A172 (cell line): Measurements from ENCODE around the gene ALKBH1. TPM values are rescaled to one million over a fixed set of nuclear protein-coding genes. Genes with fewer than 3 reads are reported as not detected.
"Not testable (repeated sequence)": the region's sequence is repeated elsewhere in the genome, so short reads cannot be mapped to it uniquely, and the experiment has no call there.

Experiments
- DNase-seq: peaks from one replicate; pipeline ENCODE4 v3.0.0-alpha.2; 2015; ENCODE audit warnings: low spot score
- total RNA-seq: library from RNA; depleted of rRNA; stranded (reverse); fragments of >200 nt; shearing (Covaris generic); gene quantifications from 2 replicates; pipeline ENCODE4 v1.2.3, GENCODE V29; 2014

ALKBH1 gene
- total RNA-seq, 1 experiment from 2014 or later, result 7.0 TPM

DNA sequence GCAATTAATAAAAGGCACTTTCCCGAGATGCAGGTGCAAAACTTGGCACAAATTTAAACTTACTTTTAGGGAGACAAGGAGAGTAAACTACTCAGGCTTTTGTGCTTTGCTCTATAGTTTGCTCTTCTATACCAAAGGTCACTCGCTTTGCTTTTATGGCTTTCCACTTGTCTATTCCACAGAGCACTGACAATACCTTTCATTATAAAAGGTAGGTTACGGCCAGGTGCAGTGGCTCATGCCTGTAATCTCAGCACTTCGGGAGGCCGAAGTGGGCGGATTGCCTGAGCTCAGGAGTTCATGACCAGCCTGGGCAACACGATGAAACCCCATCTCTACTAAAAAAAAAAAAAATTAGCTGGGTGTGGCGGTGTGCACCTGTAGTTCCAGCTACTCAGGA is 32.9 kb downstream of the ALKBH1 start:
- DNase-seq, result no peak

DNA sequence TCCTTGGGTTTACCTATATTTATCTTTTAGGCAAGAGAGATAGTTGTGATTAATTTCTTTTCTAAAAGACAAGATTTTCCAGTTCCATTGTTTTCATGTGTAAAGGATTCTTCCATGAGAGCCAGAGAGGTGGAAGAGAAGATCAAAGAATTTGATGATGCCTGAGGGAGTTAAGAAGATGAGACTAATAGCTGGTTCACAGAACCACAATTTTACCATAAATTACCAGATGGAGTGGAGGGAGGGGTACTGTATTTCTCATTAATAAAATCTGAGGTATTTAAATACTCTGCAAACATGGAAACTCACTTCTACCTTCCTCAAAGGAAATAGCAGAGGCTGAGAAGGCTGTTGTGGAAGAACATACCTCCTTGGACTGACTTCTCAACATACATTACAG is 34.6 kb downstream of the ALKBH1 start:
- no peak for DNase-seq

DNA sequence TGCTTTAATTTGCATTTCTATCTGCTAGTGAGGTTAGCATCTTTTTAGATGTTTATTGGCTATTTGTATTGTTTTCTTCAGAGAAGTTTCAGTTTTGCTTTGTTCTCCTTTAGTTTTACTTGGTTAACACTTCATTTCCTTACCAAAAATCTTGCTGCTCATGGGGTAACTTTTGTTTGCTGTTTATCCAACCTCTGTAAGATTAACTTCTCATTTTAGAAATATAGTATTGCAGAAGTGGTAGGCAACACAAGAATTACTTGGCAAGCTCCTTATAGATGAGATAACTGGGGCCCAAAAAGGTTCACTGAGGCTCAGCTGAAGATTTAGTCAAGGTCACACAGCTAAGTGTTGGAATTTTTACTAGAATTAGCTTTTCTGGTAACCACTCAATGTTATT is 40.5 kb downstream of the ALKBH1 start:
- DNase-seq, result no peak

DNA sequence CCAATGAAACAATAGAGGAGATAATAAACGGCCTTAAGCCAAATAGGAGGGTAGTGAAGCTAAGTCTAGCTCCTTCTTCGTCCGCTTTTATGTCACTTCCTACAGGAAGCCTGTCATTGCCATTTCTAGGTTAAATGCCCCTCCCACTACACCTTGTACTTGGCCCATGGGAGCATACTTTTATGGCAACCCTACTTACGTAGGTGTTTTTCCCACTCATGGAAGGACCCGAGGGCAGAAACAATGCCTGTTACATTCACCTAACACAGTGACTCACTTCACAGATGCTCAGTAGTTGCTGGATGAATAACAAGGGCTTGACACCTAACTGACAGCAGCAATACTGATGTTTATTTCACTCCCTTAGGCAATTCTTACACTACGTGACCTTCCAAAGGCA is 44.5 kb downstream of the ALKBH1 start:
- peak; percentile 30 for DNase-seq

DNA sequence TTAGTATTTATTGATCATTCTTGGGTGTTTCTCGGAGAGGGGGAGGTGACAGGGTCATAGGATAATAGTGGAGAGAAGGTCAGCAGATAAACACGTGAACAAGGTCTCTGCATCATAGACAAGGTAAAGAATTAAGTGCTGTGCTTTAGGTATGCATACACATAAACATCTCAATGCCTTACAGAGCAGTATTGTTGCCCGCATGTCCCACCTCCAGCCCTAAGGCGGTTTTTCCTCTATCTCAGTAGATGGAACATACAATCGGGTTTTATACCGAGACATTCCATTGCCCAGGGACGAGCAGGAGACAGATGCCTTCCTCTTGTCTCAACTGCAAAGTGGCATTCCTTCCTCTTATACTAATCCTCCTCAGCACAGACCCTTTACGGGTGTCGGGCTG is 46.3 kb downstream of the ALKBH1 start:
- not testable (repeated sequence) for DNase-seq

DNA sequence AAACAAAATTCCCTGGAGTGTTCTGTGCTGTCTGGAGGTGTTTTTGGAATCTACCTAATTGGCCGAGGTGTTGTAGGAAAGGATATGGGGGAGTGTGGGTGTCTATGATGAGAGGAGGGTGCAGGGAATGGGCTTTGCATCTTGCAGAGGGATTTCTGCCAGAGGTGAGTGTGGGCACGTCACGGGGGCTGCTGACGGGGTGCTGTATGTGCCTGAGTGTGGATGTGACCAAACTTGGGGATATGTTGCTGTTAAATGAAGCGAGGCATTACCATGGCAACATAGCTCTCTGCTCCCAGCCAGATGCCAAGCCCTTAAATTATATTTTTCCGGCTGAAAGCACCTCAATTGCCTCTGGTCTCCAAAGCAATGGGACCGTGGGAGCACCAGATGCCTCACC is 47.1 kb downstream of the ALKBH1 start:
- no peak for DNase-seq

DNA sequence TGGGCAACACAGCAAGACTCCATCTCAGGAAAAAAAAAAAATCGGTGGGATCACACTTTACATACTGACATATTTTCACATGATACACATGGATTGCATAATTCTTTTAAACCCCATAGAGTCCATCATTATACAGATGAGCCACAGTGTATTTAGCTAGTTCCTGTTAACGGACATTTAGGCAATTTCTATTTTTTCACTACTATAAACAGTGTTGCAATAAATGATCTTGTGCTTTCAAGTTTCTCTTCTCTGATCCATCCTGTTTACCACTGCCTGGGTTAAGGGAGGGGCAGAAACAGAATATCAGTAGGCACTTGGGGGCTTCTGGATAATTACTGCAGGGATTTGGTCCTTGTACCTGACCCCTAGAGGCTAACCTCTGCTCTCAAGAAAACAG is 48.0 kb downstream of the ALKBH1 start:
- no peak for DNase-seq

DNA sequence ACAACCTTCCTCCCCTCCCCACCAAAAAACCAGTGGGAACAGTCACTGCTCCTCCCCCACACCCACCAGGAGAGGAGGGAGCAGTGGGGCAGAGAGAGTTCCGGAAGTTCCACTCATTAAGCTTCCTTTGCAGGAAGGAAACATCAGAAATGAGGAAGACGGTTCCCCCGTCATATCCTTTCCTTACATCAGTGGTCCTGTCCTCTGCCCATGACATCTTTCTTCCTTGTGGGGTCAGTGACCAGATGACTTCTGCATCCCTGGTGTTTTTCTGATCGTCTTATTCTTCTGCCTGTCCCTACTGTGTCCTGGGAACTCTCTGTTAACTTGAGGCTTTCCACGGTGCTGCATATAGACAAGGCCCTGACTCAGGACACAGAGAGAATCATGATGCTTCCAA is 50.5 kb downstream of the ALKBH1 start:
- DNase-seq, result no peak

DNA sequence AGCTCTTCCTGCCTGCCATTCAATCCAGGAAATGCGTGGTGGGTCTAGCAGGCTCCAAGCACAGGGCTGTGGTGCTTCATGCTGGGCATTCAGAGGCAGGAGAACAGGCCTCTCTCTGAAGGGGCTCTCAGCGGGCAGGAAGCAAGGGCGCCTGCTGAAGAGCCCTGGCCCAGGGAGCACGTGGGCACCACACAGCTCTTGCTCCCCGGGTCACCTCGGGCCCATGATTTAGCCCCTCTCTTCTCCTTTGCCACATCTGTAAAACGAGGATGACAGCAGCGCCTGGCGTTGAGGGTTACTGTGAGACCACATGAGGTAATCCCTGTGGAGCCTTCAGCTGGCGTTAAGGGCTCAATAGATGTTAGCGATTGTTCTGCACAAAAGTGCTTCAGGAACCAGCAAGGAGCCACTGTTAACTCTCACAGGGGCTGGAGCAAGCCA is 53.8 kb downstream of the ALKBH1 start:
- DNase-seq, result no peak

DNA sequence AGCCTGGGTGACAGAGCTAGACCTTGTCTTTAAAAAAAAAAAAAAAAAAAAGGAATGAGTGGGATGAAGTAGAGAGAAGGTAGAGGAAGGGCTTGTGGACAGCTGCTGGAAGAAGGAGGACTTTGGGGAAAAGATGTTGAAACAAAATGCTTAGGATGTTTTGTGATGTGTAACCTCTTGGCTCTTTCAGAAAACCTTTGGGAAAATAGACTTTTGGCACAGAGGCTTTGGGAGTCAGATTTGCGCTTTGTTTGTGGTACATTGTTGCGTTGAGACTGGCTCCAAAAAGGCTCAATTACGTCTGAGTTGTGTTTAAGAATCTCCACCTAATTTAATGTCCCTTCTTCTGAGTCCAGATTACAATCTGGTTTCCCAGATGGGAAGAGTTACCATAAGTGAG is 58.5 kb downstream of the ALKBH1 start:
- no peak for DNase-seq

DNA sequence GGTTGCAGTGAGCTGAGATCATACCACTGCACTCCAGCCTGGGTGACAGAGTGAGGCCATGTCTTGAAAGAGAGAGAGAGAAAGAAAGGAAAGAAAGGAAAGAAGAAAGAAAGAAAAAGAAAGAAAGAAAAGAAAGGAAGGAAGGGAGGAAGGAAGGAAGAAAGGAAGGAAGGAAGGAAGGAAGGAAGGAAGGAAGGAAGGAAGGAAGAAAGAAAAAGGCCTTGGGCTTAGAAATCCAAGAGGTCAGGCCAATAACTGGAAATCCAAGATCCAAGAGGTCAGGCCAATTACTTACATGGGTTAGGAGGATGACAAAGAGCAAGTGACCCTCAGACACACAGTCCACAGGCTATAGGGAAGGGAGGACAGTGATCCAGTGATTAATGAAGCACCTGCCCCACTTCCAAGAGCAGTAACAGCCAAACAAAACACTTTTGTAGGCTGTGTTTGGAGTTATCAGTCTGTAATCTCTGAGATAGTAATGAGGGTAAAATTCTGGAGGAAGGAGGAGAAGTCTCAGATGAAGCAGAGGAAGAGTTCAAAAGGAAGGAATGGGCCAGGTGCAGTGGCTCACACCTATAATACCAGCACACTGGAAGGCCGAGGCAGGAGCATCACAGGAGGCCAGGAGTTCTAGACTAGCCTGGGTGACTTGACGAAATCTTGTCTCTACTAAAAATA is 59.2 kb downstream of the ALKBH1 start:
- no peak for DNase-seq

DNA sequence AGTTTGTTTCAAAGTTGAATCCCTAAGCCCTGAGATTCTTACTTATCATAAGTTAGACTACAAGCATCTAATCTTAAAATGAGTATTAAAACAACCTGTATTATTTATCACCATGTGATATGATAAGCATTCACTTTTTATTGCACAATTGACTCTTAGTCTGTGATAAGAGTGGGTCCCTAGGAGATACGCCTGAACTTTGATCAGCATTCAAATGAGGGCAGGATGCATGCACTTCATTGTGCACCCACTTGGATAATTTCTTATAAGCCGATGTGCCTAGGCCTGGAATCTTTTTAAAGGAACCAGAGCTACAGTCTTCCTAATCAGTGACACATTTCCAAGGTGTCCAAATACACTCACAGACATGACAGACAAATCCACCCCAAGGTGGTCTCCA is 60.0 kb downstream of the ALKBH1 start:
- DNase-seq, result no peak

DNA sequence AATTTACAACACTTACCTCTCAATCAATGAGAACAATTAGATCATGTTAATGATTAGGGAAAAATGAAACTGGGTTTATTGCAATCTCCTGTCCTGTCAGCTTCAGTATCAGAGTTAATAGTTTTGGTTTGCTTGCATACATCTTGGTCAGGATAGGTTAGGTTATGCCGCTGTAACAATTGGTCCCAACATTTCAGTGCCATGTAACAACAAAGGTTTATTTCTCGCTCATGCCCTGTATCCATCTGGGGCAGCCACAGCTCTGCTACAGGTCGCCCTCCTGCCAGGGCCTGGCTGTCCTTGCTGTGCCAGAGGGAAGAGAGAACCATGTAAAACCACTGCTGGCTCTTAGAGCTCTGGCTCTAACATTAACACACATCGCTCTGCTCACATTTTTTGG is 60.9 kb downstream of the ALKBH1 start:
- no peak for DNase-seq

DNA sequence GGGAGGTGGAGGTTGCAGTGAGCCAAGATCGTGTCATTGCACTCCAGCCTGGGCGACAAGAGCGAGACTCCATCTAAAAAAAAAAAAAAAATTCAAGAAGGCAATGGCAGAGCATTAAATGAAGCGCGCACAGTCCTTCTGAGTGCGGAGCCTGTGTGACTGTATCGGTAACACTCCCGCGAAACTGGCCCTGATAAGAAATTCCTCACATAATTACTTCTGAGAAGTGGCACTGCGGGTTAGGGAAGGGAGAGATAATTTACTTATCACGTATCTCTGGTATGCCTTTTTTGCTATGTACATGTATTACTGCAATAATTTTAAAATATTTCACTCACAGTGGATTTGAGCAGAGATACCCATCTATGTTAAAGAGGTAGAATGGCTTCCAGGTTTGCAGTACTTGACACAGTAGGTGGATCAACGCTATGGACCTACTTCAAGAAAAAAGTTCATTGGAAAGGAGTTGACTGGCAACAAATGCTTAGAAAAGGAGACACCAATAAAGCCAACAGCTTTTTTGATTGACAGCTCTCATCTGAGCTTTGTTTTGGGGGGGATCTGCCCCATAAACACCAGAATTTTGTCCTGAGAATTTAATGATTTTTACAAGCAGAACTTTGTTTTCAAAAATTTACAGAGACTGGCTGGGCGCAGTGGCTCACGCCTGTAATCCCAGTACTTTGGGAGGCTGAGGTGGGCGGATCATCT is 62.1 kb downstream of the ALKBH1 start:
- no peak for DNase-seq

DNA sequence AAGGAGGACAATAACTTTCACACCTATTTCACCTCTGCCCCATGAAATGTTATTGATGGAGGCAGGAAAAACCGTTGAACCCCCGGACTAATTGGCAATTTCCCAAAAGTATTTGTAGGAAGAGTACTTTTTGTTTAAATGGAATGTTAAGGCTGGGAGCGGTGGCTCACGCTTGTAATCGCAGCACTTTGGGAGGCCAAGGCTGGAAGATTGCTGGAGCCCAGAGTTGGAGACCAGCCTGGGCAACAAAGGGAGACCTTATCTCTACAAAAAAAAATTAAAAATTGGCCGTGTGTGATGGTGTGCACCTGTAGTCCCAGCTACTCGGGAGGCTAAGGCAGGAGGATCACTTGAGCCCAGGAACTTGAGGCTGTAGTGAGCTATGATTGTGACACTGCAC is 65.4 kb downstream of the ALKBH1 start:
- no peak for DNase-seq

DNA sequence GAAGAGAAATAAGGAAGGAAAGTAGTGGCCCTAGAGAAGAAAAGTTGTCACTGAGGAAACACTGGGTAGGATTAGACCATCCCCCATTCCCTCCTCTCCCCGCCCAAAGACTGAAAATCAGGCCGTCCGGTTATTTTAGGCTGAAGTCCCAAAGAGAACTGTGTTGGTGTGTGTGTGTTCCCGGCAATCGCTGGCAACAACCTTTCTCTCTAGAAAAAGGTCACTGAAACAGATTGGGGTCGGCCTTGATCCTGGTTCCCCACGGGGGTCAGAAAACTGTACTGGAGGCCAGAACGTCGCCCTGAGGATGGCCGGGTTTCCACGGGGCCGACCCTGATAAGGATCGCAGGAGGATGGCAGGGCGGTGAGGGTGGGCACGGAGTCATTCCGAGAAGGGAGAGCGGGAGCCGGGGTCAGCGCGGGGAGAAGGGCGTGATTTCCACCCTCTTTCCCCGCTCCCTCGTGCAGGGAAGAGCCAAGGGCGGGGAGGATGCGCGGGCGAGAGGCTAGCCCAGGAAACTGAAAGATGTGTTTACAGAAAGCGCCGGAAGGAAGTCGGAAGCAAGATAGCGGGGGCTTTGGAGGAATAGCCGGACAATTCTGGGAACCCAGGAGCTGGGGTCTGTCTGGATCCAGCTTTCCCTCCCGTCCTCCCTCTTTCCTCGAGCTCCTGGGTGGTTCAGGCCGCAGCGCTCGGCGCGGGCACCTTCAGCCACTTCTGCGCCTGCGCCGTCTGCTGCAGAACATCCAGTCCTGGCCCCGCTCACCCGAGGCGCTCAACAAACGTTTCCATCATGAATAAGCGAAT is 66.1 kb downstream of the ALKBH1 start:
- DNase-seq, result no peak

DNA sequence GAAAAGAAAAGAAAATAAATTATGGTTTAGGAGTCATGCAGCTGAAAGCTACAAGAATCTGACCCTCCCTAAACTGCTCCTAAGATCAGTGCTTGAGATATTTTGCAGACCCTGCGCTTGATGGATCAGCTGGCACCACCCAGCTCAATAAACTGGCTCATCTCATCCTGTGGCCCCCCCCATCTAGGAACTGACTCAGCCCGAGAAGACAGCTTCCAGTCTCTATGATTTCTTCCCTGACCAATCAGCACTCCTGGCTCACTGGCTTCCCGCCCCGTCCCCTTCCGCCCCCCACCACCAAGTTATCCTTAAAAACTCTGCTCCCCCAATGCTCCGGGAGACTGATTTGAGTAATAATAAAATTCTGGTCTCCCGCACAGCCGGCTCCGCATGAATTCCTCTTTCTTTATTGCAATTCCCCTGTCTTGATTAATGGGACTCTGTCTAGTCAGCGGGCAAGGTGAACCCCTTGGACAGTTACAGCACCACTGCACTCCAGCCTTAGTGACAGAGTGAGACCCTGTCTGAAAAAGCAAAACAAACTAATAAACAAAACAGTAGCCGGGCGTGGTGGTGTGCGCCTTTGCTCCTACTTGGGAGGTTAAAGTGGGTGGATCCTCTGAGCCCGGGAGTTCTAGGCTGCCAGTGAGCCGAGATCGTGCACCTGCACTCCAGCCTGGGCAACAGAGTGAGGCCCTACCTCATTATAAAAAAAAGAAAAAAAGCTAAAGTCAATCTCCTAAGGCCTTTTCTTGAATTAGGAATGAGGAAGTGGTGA is 66.9 kb downstream of the ALKBH1 start:
- DNase-seq, result peak; percentile 35

DNA sequence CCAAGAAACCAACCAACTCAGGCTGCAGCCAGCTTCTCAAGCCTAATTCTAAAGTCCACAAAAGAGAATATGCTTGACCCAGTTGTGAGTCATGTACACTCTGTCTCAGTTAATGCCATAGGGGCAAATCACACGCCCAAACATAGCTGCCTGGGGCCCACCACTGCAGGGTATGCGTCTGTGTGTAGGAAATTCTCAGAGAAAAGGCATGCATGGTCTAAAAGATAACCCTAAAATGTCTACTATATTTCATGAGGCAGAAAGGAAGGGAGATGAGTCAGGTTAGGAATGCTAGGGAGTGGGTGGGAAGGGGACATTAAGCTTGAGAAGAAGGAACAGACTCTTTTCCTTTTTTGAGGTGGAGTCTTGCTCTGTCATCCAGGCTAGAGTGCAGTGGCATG is 69.1 kb downstream of the ALKBH1 start:
- peak; percentile 46 for DNase-seq

DNA sequence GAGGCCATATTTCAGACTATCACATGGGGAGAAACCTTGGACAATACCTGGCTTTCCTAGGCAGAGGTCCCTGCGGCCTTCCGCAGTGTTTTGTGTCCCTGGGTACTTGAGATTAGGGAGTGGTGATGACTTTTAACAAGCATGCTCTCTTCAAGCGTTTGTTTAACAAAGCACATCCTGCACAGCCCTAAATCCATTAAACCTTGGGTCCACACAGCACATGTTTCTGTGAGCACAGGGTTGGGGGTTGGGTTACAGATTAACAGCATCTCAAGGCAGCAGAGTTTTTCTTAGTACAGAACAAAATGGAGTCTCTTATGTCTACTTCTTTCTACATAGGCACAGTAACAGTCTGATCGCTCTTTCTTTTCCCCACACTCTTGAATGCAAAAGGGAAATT is 72.0 kb downstream of the ALKBH1 start:
- DNase-seq, result not testable (repeated sequence)

DNA sequence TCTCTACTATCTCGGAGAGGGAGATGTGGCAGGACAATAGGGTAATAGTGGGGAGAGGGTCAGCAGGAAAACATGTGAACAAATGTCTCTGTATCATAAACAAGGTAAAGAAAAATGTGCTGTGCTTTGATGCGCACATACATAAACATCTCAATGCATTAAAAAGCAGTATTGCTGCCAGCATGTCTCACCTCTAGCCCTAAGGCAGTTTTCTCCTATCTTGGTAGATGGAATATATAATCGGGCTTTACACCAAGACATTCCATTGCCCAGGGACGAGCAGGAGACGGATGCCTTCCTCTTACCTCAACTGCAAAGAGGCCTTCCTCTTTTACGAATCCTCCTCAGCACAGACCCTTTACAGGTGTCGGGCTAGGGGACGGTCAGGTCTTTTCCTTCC is 72.4 kb downstream of the ALKBH1 start:
- not testable (repeated sequence) for DNase-seq

DNA sequence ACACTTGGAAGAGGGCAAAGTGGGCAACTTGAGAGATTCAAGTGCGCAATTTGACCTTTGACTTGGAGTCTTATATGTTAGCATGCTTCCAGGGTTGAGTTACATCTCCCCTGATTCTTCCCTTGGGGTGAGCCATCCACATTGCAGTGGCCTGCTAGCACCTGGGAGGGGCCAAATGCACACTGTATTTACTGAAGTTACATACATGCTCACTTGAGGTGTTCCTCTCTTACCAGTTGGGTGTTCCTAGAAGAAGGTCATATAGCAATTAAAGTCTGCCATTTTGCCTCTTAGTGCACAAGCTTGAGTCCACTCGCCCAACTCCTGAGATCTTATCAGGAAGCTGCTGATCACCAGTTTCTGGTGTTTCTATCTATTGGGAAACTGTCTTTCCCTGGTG is 77.7 kb downstream of the ALKBH1 start:
- no peak for DNase-seq

DNA sequence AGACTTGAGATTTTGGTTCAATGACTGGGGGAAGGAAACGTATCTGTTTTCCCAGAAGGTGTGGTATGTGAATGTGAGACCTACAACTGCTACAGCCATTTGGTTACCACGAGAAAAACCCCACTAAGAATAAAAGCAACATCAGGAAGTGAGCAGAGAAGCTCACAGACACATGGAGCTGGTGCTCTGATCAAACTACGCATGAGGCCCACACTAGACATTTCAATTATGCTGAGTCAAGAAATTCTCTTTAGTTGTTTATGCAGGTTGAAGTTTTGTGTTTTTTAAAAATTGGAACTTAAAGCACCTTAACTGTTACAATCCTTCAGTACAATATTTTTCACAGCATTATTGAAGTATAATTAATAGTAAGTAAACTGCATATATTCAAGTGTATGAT is 82.5 kb downstream of the ALKBH1 start:
- no peak for DNase-seq
